DMS153 (cell line): Measurements from ENCODE around the gene SLC4A9.

Source experiments
- DNase-seq: peaks from one replicate; lab custom pipeline; 2025; lab: John Stamatoyannopoulos, UW

SLC4A9 gene

GRCh38 chr5:140362875-140363630, 3.1 kb downstream of the SLC4A9 start:
- peak; percentile 19 for DNase-seq

DNA sequence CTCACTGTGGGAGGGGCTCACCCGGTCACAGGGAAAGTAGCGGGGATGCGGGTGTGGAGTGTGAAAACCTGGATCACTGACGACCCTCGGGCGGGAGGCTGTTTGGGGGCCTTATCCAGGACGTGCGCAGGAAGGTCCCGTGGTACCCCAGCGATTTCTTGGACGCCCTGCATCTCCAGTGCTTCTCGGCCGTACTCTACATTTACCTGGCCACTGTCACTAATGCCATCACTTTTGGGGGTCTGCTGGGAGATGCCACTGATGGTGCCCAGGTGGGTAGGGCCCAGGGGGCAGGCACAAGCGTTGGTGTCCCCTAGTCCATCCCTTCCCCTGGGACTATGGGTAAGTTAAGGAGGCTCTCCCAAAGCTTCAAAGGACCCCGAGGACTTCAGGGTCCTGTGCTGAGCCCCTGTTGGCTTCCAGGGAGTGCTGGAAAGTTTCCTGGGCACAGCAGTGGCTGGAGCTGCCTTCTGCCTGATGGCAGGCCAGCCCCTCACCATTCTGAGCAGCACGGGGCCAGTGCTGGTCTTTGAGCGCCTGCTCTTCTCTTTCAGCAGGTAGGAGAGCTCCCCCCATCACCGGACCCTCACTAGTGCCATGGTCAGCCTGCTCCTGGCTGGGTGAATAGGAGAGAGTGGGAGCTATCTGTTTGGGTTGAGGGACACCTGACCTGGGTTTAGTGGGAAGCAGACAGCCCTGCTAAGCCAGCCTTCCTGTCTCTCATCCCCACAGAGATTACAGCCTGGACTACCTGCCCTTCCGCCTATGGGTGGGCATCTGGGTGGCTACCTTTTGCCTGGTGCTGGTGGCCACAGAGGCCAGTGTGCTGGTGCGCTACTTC, 3.9 kb downstream of the SLC4A9 start:
- no peak for DNase-seq

- no peak for DNase-seq
Measured at GRCh38 chr5:140364472-140364765, 4.4 kb downstream of the SLC4A9 start.

DNA sequence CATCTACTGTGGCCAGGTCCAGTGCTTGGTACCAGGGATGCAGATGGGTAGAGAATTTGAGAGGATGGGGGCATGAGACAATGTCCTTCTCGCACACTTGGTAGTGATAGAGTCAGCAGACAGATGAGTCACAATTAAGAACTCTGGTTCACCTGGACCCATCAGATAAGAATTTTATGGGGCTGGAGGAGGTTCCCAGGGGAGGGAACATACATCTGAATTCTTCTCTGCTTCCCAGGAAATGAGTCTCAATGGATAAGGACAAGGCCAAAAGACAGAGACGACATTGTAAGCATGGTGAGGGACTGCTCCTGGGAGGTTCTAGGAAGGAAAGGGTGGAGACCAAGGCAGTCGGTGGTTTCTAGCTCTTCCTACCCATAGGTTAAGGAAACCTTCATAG, 5.3 kb downstream of the SLC4A9 start:
- no peak for DNase-seq

DNA sequence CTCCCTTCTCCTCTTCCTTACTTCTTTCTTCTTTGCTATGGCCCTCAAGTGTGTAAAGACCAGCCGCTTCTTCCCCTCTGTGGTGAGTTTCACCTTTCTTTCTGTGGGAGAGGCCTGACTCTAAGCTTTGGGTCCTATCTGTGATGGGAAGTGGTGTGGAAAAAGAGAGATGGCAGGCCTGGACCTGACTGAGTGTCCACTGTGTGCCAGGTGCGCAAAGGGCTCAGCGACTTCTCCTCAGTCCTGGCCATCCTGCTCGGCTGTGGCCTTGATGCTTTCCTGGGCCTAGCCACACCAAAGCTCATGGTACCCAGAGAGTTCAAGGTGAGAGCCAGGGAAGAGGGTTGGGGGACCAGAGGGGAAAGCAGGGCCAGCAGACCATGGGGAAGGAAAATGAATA, 5.9 kb downstream of the SLC4A9 start:
- no peak for DNase-seq

DNA sequence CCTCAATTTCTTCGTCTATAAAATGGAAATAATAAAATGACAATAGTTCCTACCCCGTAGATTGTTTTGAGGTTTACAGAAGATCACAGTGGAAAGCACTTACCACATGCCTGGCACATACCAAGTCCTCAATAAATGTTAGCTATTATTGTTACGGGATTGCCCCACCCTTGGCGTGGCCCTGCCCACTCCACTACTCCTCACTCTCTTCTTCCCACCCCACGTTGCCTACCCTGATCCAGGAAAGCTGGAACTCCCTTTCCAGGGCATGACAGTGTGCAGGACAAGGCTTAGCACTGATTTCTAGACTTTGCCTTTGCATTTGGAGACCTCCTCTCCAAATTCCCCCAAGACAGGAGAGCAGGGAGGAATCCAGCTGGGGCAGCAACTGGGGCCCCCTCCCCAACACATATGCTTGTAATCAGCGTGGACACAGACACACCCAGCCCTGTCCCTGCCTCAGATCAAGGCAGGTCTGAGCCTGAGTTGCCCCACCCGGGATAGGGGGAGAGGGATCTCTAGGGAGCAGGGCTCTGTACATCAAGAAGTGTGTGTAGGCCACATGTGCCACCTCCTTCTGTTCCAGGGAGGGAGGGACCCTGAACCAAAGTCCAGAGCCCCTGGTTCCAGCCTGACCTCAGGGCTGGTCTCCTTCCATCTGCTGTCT, 6.7 kb downstream of the SLC4A9 start:
- no peak for DNase-seq

DNA sequence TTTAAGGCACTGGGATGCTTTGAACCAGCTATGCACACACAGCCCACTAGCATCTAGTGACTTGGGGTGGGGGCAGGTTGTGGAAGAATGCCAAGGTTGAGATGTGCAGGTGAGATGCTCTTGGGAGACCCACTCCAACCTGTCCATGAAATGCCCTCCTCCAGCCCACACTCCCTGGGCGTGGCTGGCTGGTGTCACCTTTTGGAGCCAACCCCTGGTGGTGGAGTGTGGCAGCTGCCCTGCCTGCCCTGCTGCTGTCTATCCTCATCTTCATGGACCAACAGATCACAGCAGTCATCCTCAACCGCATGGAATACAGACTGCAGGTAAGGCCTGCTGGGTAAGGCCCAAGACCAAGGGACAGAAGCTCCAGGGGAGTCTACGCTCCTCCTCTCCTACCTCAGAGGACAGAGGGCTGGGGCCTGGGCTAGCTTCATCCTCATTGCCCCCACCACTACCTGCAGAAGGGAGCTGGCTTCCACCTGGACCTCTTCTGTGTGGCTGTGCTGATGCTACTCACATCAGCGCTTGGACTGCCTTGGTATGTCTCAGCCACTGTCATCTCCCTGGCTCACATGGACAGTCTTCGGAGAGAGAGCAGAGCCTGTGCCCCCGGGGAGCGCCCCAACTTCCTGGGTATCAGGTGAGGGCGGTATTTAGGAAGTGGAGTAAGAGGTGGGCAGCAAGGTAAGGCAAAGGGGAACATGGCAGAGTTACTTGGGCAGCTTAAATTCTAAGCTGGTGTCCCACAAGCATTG, 7.4 kb downstream of the SLC4A9 start:
- DNase-seq: no peak

DNA sequence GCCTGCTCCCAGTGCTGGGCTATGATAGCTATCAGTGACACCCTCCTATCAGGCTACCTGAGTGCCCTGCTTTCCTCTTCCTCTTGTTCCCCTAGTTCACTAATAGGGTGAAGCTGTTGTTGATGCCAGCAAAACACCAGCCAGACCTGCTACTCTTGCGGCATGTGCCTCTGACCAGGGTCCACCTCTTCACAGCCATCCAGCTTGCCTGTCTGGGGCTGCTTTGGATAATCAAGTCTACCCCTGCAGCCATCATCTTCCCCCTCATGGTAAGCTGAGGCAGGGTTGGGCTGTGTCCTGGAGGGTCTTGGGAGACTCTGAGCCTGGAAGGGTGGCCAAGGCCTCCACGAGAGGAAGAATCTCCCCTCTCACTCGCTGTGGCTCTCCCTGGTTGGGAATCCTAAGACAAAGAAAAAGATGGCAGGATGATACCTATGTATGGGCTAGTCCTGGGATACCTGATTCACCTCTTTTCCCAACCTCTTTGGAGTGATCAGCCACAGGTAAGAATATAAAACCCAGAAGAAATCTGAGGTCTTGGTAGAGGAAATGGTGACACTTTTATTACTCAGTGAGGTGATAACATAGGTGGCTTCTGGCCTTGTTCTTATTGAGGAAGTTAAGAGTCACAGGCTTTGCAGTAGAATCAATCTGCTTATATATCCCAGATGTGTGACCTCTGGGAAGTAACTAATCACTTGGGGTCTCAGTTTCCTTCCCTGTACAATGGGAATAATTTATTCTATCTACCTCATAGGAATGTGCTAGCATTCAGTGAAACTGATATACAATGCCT, 11.6 kb downstream of the SLC4A9 start:
- DNase-seq: no peak

GRCh38 chr5:140372971-140373487, 13.0 kb downstream of the SLC4A9 start:
- peak; percentile 13 for DNase-seq

GRCh38 chr5:140381351-140381750, 21.4 kb downstream of the SLC4A9 start:
- DNase-seq: no peak

DNA sequence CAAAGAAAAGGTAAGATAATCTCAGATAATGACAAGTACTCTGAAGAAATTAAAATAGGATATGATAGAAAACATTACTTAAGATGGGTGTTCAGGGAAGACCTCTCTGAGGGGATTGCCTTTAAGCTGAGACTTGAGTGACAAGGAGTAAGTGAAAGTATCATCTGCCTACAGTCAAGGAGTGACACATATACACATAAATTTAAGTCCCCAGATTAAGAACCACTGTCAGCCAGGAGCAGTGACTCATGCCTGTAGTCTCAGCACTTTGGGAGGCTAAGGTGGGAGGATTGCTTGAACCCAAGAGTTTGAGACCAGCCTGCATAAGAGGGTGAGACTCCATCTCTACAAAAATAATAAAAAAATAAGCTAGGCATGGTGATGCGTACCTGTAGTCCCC, 22.0 kb downstream of the SLC4A9 start:
- no peak for DNase-seq

DNA sequence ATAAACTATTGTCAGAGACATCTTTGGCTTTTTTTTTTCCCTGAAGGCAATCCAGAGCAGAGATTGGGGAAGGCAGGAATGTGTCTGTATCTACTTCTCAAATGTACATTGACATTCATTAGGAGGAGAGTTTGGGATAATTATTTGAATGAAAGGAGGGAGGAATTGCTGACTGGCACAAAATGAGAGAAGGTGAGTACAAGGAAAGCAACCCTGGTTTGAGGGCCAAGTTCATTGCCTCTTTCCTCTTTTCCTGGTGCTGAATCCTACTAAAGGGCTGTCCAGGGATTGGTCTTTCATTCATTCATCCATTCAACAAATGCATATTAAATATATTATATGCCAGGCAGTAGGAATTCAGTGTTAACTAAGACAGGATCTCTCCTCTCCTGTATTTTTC, 22.9 kb downstream of the SLC4A9 start:
- DNase-seq: no peak

DNA sequence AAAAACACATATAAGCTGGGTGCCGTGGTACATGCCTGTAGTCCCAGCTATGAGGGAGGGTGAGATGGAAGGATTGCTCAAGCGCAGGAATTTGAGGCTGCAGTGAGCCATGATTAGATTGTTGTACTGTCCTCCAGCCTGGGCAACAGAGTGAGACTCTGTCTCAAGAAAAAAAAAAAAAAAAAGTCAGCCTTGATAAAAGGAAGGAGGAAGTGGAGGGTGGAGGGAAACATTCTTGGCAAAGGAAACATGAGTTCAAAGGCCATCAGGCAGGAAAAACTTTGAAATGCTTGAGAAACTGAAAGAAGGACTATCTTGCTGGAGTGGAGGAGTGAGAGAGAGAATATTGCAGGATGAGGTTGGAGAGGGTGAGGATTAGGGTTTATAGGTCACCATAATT, 23.3 kb downstream of the SLC4A9 start:
- no peak for DNase-seq

DNA sequence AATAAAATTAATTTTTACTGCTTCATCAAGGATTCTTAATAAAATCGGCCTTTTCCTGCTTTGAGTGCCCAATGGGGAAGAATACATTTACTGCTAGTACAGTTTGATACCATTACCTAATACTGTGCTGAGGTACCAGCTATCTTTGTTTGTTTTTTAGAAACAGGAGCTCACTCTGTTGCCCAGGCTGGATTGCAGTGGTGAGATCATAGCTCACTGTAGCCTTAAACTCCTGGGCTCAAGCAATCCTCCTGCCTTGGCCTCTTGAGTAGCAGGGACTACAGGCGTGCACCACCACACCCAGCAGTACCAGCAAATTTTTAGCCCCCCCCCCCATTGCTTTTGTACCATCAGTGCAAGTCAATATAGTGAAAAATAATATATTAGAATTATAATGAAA, 28.1 kb downstream of the SLC4A9 start:
- no peak for DNase-seq

- no peak for DNase-seq
Measured at GRCh38 chr5:140391312-140391711, 31.3 kb downstream of the SLC4A9 start.

DNA sequence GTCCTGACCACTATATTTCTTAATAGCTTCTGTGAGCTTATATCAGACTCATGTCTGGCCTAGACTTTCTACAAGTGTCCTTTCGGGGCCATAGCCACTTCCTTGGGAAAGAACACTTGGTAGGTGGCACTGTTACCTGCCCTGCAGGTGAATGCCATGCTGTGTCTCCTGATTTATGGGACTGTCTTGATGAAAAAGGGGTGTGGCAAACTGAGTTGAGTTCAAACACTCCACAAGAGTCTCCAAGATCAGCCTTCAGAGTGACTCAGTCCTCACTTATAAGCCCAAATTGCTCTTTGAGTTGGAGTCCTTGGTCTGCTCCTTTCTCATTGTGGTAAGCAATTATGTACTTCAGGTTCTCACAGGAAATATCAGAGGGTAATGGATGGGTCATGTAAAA, 31.7 kb downstream of the SLC4A9 start:
- no peak for DNase-seq

GRCh38 chr5:140393738-140394137, 33.7 kb downstream of the SLC4A9 start:
- DNase-seq: no peak

DNA sequence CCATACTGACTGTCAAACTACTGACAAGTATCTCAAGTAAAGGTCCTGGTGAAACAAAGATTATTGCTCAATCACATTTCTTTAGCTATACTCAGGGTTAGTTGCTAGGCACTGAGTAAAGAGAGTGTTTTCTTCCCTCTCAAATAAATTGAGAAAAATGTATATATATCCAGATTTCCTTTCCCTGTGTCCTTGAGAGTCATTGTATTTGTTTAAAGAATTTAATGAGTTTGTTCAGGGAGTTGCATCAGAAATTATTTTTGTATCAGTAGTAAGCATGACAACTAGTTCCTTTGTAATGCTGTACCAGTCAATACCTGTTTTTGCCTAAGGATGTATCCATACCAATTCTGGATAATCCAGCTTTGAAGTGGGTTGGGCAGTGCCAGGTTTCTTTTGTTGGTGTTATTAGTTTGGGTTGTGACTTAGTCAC, 38.4 kb downstream of the SLC4A9 start:
- no peak for DNase-seq

- DNase-seq: no peak
Measured at GRCh38 chr5:140399979-140400729, 40.2 kb downstream of the SLC4A9 start.

DNA sequence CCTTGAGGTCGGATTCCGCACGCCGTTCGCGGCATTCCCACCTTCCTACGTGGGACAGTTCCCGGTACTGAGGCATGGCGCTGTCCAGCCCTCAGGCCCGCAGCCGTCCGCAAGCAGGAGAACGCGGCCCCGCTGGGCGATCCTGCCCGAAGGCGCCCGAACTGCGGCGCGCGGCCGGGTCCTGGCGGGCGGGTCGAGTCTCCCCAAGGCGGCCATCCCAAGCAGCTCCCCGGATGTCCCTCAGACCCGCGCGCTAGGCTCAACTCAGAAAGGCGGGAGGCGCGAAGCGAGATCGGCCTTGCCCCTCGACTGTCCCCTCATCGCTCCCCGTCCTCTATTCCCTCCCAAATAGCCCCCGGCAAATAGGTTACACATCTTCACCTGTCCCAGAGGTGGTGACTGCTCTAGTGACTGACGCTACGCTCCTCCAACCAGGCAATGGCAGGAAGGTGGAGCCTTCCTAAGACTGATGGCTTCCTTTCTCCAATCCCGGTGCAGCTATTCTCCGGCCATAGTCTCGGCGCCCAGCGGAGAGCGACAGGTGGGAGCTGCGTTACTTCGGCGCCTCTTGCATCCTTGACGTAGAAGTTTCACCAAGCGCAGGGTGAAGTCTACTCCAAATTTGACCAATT, 40.9 kb downstream of the SLC4A9 start:
- DNase-seq: peak; percentile 79
